DND-41 (cell line): ENCODE results near the gene GRIN2A.

Experiments used
- ATAC-seq: fragments of 200-7000 bp; cut with Tn5 transposase; 3 replicates; pipeline ENCODE4 v1.9.1; 2021; ENCODE audit warnings: low read depth; ENCODE audit not compliant: insufficient read depth
- DNase-seq: peaks from one replicate; pipeline ENCODE4 v3.0.0-alpha.2; 2020
- H2AFZ ChIP-seq: 2 replicates; pipeline ENCODE4 v1.6.0; 2012; ENCODE audit warnings: low read depth, low read length
- H3K27ac ChIP-seq: 2 replicates; pipeline ENCODE4 v1.5.1; 2012; ENCODE audit warnings: low read length, inconsistent platforms
- H3K27me3 ChIP-seq: fragments of 200-600 bp; sonication (generic); 2 replicates; pipeline ENCODE4 v1.6.0; 2012; ENCODE audit warnings: low read length, mild to moderate bottlenecking, inconsistent platforms; ENCODE audit not compliant: insufficient read depth, poor library complexity
- H3K36me3 ChIP-seq: 2 replicates; pipeline ENCODE4 v1.5.1; 2012; ENCODE audit warnings: low read length, inconsistent platforms; ENCODE audit not compliant: insufficient read depth
- H3K4me1 ChIP-seq: 2 replicates; pipeline ENCODE4 v1.5.1; 2012; ENCODE audit warnings: mild to moderate bottlenecking, low read length; ENCODE audit not compliant: insufficient read depth
- H3K4me2 ChIP-seq: 2 replicates; pipeline ENCODE4 v1.6.0; 2012; ENCODE audit warnings: mild to moderate bottlenecking, moderate library complexity, low read length, inconsistent platforms; ENCODE audit not compliant: insufficient read depth
- H3K4me3 ChIP-seq, 2 experiments: fragments of 200-600 bp in 1 of 2; shearing (Covaris generic) in 1 of 2; 2 replicates each; pipeline ENCODE4 v1.5.1; 2012 to 2016; ENCODE audit warnings: inconsistent platforms in 2 of 2, low read length in 2 of 2, mild to moderate bottlenecking in 2 of 2, low read depth in 1 of 2, moderate library complexity in 1 of 2
- H3K79me2 ChIP-seq: 2 replicates; pipeline ENCODE4 v1.6.0; 2012; ENCODE audit warnings: low read length, inconsistent platforms; ENCODE audit not compliant: insufficient read depth
- H3K9ac ChIP-seq: 2 replicates; pipeline ENCODE4 v1.6.0; 2012; ENCODE audit warnings: low read depth, mild to moderate bottlenecking, inconsistent platforms, low read length, moderate library complexity
- H3K9me3 ChIP-seq: 2 replicates; pipeline ENCODE4 v1.5.1; 2012; ENCODE audit warnings: low read length, moderate library complexity, mild to moderate bottlenecking, inconsistent platforms; ENCODE audit not compliant: insufficient read depth, severe bottlenecking
- H4K20me1 ChIP-seq: 2 replicates; pipeline ENCODE4 v1.6.0; 2012; ENCODE audit warnings: low read length; ENCODE audit not compliant: insufficient read depth
- EZH2 ChIP-seq: IDR thresholded peaks from 3 replicates; pipeline ENCODE4 v1.6.1; 2012; ENCODE audit warnings: borderline replicate concordance, low read depth, mild to moderate bottlenecking, moderate library complexity, low read length, inconsistent platforms; ENCODE audit not compliant: severe bottlenecking
- TF ChIP-seq, protein P1 (sequence below): IDR thresholded peaks from 2 replicates; pipeline ENCODE4 v1.5.1; 2012; ENCODE audit warnings: borderline replicate concordance, low read length, moderate library complexity, mild to moderate bottlenecking; ENCODE audit not compliant: poor library complexity, severe bottlenecking; ENCODE audit errors: extremely low read depth

The GRIN2A gene

DNA sequence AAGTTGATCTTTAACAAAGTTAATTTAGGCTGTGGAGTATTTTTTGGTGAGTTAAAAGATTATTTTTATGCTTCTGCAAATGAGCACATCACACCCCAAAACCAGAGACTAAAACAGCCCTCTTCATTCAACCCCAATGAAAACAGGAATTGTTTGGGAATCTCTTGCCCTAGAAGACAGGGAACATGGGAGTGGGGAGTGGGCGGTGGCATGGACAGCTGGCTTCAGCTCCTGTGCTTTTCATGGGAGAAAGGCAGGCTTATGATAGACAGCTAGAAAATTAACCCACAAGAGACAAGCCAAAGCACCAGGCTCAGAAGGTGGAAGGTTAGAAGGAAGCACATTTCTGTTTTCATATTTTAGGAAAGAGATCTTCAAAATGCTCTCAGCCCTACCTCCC lies 19.2 kb downstream of the GRIN2A start:
- TF ChIP-seq, protein P1, sequence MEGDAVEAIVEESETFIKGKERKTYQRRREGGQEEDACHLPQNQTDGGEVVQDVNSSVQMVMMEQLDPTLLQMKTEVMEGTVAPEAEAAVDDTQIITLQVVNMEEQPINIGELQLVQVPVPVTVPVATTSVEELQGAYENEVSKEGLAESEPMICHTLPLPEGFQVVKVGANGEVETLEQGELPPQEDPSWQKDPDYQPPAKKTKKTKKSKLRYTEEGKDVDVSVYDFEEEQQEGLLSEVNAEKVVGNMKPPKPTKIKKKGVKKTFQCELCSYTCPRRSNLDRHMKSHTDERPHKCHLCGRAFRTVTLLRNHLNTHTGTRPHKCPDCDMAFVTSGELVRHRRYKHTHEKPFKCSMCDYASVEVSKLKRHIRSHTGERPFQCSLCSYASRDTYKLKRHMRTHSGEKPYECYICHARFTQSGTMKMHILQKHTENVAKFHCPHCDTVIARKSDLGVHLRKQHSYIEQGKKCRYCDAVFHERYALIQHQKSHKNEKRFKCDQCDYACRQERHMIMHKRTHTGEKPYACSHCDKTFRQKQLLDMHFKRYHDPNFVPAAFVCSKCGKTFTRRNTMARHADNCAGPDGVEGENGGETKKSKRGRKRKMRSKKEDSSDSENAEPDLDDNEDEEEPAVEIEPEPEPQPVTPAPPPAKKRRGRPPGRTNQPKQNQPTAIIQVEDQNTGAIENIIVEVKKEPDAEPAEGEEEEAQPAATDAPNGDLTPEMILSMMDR = no peak
- no peak for TF ChIP-seq EZH2

DNA sequence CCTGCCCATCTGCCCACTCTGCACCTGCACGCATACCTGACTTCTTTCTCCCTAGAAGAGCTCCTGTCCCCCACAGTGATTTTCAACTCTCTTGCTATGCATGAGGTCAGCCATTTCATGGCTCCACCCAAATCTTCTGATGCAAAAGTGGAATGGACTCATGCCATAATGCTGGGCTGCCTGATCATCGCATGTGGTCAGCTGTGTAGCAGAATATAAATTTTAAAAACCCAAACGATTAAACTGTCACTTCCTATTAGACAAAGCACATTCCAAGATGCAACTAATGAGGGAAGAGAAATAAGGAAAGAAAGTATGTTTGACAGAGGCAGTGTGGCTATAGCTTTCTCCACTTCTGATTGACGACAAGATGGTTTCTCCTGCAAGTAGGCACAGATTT lies 26.1 kb downstream of the GRIN2A start:
- H3K4me3 ChIP-seq = no peak overlapping the region
- H3K9ac ChIP-seq = no peak overlapping the region
- H3K4me2 ChIP-seq = no peak overlapping the region
- no peak overlapping the region for H3K27ac ChIP-seq
- H2AFZ ChIP-seq = no peak overlapping the region
- DNase-seq = no peak
- TF ChIP-seq, protein P1 = no peak
- TF ChIP-seq EZH2 = no peak
- no peaks in the 10 kb centered on the region for H3K9me3 ChIP-seq
- no peak for ATAC-seq
- no peaks in the 10 kb centered on the region for H3K4me1 ChIP-seq
- H4K20me1 ChIP-seq = no peaks in the 10 kb centered on the region
- no peaks in the 10 kb centered on the region for H3K36me3 ChIP-seq
- H3K27me3 ChIP-seq = peaks cover 6% of the 10 kb centered on the region
- no peaks in the 10 kb centered on the region for H3K79me2 ChIP-seq

More for the DNA sequence above, 19.2 kb downstream of the GRIN2A start:
- Histone ChIP-seq H2AFZ (no peak overlapping the region), H3K4me3 (no peak overlapping the region), H3K36me3 (no peaks in the 10 kb centered on the region), H3K9me3 (no peaks in the 10 kb centered on the region), H4K20me1 (no peaks in the 10 kb centered on the region), H3K27me3 (peaks cover 17% of the 10 kb centered on the region), H3K9ac (no peak overlapping the region), H3K79me2 (no peaks in the 10 kb centered on the region), H3K27ac (no peak overlapping the region), H3K4me2 (no peak overlapping the region), H3K4me1 (no peaks in the 10 kb centered on the region)
- DNase-seq (no peak), ATAC-seq (no peak)

DNA sequence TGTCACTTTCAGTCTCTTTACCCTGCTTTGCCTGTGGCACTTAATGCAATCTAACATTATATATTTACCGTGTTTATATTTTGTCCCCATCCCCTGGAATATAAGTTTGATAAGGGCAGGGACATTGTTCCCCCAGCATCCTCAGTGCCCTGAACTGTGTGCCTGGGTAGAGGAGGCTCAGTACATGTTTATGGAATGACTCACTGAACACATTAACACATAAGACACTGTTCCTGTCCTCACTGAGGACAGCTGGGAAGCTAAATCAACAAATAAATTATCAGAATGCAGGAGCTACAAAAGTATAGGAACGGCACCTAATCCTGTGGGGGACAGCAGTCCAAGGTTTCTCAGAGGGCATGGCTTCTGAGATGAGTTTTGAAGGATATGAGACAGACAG lies 27.8 kb downstream of the GRIN2A start:
- TF ChIP-seq, protein P1 = no peak
- no peak for TF ChIP-seq EZH2
- H3K9me3 ChIP-seq = no peaks in the 10 kb centered on the region
- H3K4me3 ChIP-seq = no peak overlapping the region
- H4K20me1 ChIP-seq = no peaks in the 10 kb centered on the region
- no peaks in the 10 kb centered on the region for H3K4me1 ChIP-seq
- H2AFZ ChIP-seq = no peak overlapping the region
- peaks cover 6% of the 10 kb centered on the region for H3K27me3 ChIP-seq
- DNase-seq (no peak), ATAC-seq (no peak)
- no peaks in the 10 kb centered on the region for H3K79me2 ChIP-seq
- no peaks in the 10 kb centered on the region for H3K36me3 ChIP-seq
- H3K4me2 ChIP-seq = no peak overlapping the region
- no peak overlapping the region for H3K9ac ChIP-seq
- H3K27ac ChIP-seq = no peak overlapping the region

DNA sequence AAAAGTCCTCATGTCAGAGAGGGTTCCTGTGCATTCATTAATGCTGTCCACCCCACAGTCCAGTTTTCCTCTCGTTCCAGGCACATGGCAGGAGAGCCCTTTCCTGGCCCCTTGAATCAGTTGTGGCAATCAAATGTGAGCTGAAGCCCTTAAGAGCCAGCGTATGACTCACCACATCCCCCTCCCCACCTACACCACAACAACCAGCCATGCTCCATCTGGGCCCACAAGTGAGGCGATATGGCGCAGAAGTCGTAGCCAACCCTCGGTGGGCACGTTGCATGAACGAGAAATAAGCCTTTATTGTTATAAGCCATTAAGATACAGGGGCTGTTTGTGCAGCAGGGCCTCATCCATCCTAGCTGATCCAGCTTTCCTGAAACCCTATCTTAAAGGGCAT lies 28.2 kb downstream of the GRIN2A start:
- DNase-seq (no peak), ATAC-seq (no peak)
- Histone ChIP-seq H3K9ac (no peak overlapping the region), H3K4me3 (no peak overlapping the region), H3K27ac (no peak overlapping the region), H3K4me2 (no peak overlapping the region), H3K9me3 (no peaks in the 10 kb centered on the region), H3K4me1 (no peaks in the 10 kb centered on the region), H3K36me3 (no peaks in the 10 kb centered on the region), H4K20me1 (no peaks in the 10 kb centered on the region), H2AFZ (no peak overlapping the region), H3K79me2 (no peaks in the 10 kb centered on the region), H3K27me3 (peaks cover 6% of the 10 kb centered on the region)
- TF ChIP-seq, protein P1 = no peak
- no peak for TF ChIP-seq EZH2
